Neural cell (in vitro differentiated cells): ENCODE results near the gene CRMP1. TPM values are rescaled to one million over a fixed set of nuclear protein-coding genes. Genes with fewer than 3 reads are reported as not detected.

Experiments
- H2AFZ ChIP-seq: fragments of 200-600, 300-800 bp; sonication (generic), shearing (Covaris generic); 2 replicates; pipeline ENCODE4 v1.6.0; 2014; ENCODE audit warnings: low read depth, mild to moderate bottlenecking, antibody characterized with exemption, low read length, moderate library complexity
- H3F3A ChIP-seq: fragments of 200-600 bp; shearing (Covaris generic); 2 replicates; pipeline ENCODE4 v1.6.1; 2016; ENCODE audit warnings: mild to moderate bottlenecking, moderate library complexity, mixed read lengths, antibody characterized with exemption, low read length; ENCODE audit not compliant: insufficient read depth, poor library complexity, severe bottlenecking
- H3K27ac ChIP-seq: fragments of 200-600, 300-800 bp; sonication (generic), shearing (Covaris generic); 2 replicates; pipeline ENCODE4 v1.5.1; 2014; ENCODE audit warnings: mild to moderate bottlenecking, low read length, moderate library complexity
- H3K27me3 ChIP-seq: fragments of 300-800, 200-600 bp; sonication (generic), shearing (Covaris generic); 2 replicates; pipeline ENCODE4 v1.6.0; 2014; ENCODE audit warnings: mild to moderate bottlenecking, low read depth, low read length, moderate library complexity; ENCODE audit not compliant: insufficient read depth
- H3K36me3 ChIP-seq: fragments of 300-800, 200-600 bp; sonication (generic), shearing (Covaris generic); 2 replicates; pipeline ENCODE4 v1.5.1; 2014; ENCODE audit warnings: mild to moderate bottlenecking, antibody characterized with exemption, low read length, moderate library complexity; ENCODE audit not compliant: insufficient read depth
- H3K4me2 ChIP-seq: fragments of 300-800, 200-600 bp; sonication (generic), shearing (Covaris generic); 2 replicates; pipeline ENCODE4 v1.6.0; 2014; ENCODE audit warnings: mild to moderate bottlenecking, low read length
- H3K4me3 ChIP-seq: fragments of 300-800, 200-600 bp; sonication (generic), shearing (Covaris generic); 2 replicates; pipeline ENCODE4 v1.5.1; 2014; ENCODE audit warnings: mild to moderate bottlenecking, low read length, moderate library complexity
- H3K79me2 ChIP-seq: fragments of 200-600 bp; shearing (Covaris generic); replicated peaks from 2 replicates; pipeline ENCODE4 v1.6.0; 2014; ENCODE audit warnings: mild to moderate bottlenecking, low read length, moderate library complexity; ENCODE audit not compliant: insufficient read depth
- H3K9ac ChIP-seq: fragments of 300-800, 200-600 bp; sonication (generic), shearing (Covaris generic); 2 replicates; pipeline ENCODE4 v1.6.1; 2016; ENCODE audit warnings: mild to moderate bottlenecking, low read length, mixed read lengths
- H3K9me2 ChIP-seq: fragments of 200-600 bp; shearing (Covaris generic); 2 replicates; pipeline ENCODE4 v1.6.1; 2016; ENCODE audit warnings: mild to moderate bottlenecking, low read length, mixed read lengths; ENCODE audit not compliant: insufficient read depth
- H3K9me3 ChIP-seq: fragments of 200-600, 300-800 bp; sonication (generic), shearing (Covaris generic); 2 replicates; pipeline ENCODE4 v1.6.1; 2016; ENCODE audit warnings: mild to moderate bottlenecking, mixed run types, low read length, moderate library complexity, mixed read lengths
- H4K20me1 ChIP-seq: fragments of 200-600 bp; shearing (Covaris generic); 2 replicates; pipeline ENCODE4 v1.6.1; 2016; ENCODE audit warnings: mild to moderate bottlenecking, mixed run types; ENCODE audit not compliant: insufficient read depth
- CTCF ChIP-seq: fragments of 450-650 bp; IDR thresholded peaks from 2 replicates; pipeline ENCODE4 v1.5.1; 2014; ENCODE audit warnings: antibody characterized with exemption, mild to moderate bottlenecking, moderate library complexity; ENCODE audit not compliant: poor library complexity, severe bottlenecking
- EP300 ChIP-seq: fragments of 450-650 bp; conservative IDR thresholded peaks from 2 replicates; pipeline ENCODE4 v1.6.1; 2014; ENCODE audit warnings: antibody characterized with exemption, mild to moderate bottlenecking, moderate library complexity; ENCODE audit not compliant: poor library complexity, severe bottlenecking
- EZH2 ChIP-seq: fragments of 200-600, 300-800 bp; shearing (Covaris generic), sonication (generic); IDR thresholded peaks from 2 replicates; pipeline ENCODE4 v1.6.1; 2014; ENCODE audit warnings: antibody characterized with exemption, low read length, borderline replicate concordance, mild to moderate bottlenecking; ENCODE audit not compliant: insufficient read depth, poor library complexity, severe bottlenecking
- MXI1 ChIP-seq: fragments of 450-650 bp; conservative IDR thresholded peaks from 2 replicates; pipeline ENCODE4 v1.6.1; 2014; ENCODE audit warnings: antibody characterized with exemption, mild to moderate bottlenecking; ENCODE audit not compliant: poor library complexity, severe bottlenecking
- POLR2AphosphoS5 ChIP-seq: IDR thresholded peaks from 2 replicates; pipeline ENCODE4 v1.6.1; 2012
- RAD21 ChIP-seq: fragments of 450-650 bp; conservative IDR thresholded peaks from 2 replicates; pipeline ENCODE4 v1.6.1; 2014; ENCODE audit warnings: antibody characterized with exemption, mild to moderate bottlenecking, moderate library complexity
- REST ChIP-seq: IDR thresholded peaks from 2 replicates; pipeline ENCODE4 v1.6.1; 2012; ENCODE audit warnings: borderline replicate concordance
- SMC3 ChIP-seq: fragments of 450-650 bp; conservative IDR thresholded peaks from 2 replicates; pipeline ENCODE4 v1.6.1; 2014; ENCODE audit warnings: antibody characterized with exemption, mild to moderate bottlenecking, moderate library complexity; ENCODE audit not compliant: poor library complexity
- TAF1 ChIP-seq: IDR thresholded peaks from 2 replicates; pipeline ENCODE4 v1.6.1; 2012; ENCODE audit warnings: low read depth
- polyA plus RNA-seq: library from polyadenylated mRNA; depleted of rRNA; stranded (reverse); fragments of >200 nt; gene quantifications from 2 replicates; pipeline ENCODE4 v1.2.3, GENCODE V29; 2014

CRMP1 gene
- polyA plus RNA-seq, 1 donor from 2014 or later = 642 TPM

- H4K20me1 ChIP-seq = no peaks in the 10 kb centered on the region
- no peak overlapping the region for H3K27ac ChIP-seq
- no peak overlapping the region for H3K4me2 ChIP-seq
- no peaks in the 10 kb centered on the region for H3K27me3 ChIP-seq
- no peaks in the 10 kb centered on the region for H3K36me3 ChIP-seq
- H3K9me3 ChIP-seq = no peaks in the 10 kb centered on the region
- no peaks in the 10 kb centered on the region for H3F3A ChIP-seq
- H3K9me2 ChIP-seq = no peaks in the 10 kb centered on the region
- no peak for TF ChIP-seq TAF1
- no peak for TF ChIP-seq REST
- no peak for TF ChIP-seq RAD21
- TF ChIP-seq EP300 = no peak
- no peak for TF ChIP-seq CTCF
- TF ChIP-seq EZH2 = no peak
- TF ChIP-seq SMC3 = no peak
- no peak for TF ChIP-seq POLR2AphosphoS5
- no peak for TF ChIP-seq MXI1
- no peak overlapping the region for H3K4me3 ChIP-seq
- no peak overlapping the region for H3K9ac ChIP-seq
- H3K79me2 ChIP-seq = no peaks in the 10 kb centered on the region
- no peak overlapping the region for H2AFZ ChIP-seq
Observed at GRCh38 chr4:5809216-5809776, 83.6 kb downstream of the CRMP1 start.

- Histone ChIP-seq H3K9me3 (no peaks in the 10 kb centered on the region), H3K9me2 (no peaks in the 10 kb centered on the region), H3K27me3 (no peaks in the 10 kb centered on the region), H3K79me2 (no peaks in the 10 kb centered on the region), H3F3A (no peaks in the 10 kb centered on the region), H3K4me2 (no peak overlapping the region), H4K20me1 (no peaks in the 10 kb centered on the region), H3K36me3 (no peaks in the 10 kb centered on the region), H3K27ac (no peak overlapping the region), H3K4me3 (no peak overlapping the region), H3K9ac (no peak overlapping the region), H2AFZ (no peak overlapping the region)
- TF ChIP-seq REST = no peak
- no peak for TF ChIP-seq MXI1
- no peak for TF ChIP-seq SMC3
- TF ChIP-seq POLR2AphosphoS5 = no peak
- no peak for TF ChIP-seq CTCF
- TF ChIP-seq RAD21 = no peak
- TF ChIP-seq EZH2 = no peak
- no peak for TF ChIP-seq EP300
- TF ChIP-seq TAF1 = no peak
Observed at GRCh38 chr4:5808081-5808741, 84.7 kb downstream of the CRMP1 start.
